CD8-positive, alpha-beta memory T cell (primary cell): ENCODE data around the gene IGHMBP2. TPM values are rescaled to one million over a fixed set of nuclear protein-coding genes. Genes with fewer than 3 reads are reported as not detected.

Experiments
- CTCF ChIA-PET: fragments of 350-600 bp; sonication (Branson Sonifier 250); formaldehyde crosslinking; loops from one replicate; lab custom pipeline; 2021; ENCODE audit warnings: antibody characterized with exemption; lab: Charles Lee
- POLR2A ChIA-PET: fragments of 350-600 bp; sonication (Branson Sonifier 250); formaldehyde crosslinking; loops from one replicate; lab custom pipeline; 2021; ENCODE audit warnings: antibody characterized with exemption; lab: Charles Lee
- DNase-seq, 5 donors: peaks; one replicate each; pipeline versions ENCODE4 v3.0.0 to v3.0.0-alpha.2; 2020 to 2022; ENCODE audit warnings: mixed read lengths in 1 of 5
- H3K27ac ChIP-seq: one replicate; pipeline ENCODE4 v1.7.0; 2013; ENCODE audit warnings: low read depth, mild to moderate bottlenecking, low read length, moderate library complexity
- H3K27me3 ChIP-seq: 2 replicates; pipeline ENCODE4 v1.7.0; 2013; ENCODE audit warnings: low read length, mild to moderate bottlenecking; ENCODE audit not compliant: insufficient read depth, poor library complexity, severe bottlenecking
- H3K36me3 ChIP-seq: 2 replicates; pipeline ENCODE4 v1.7.0; 2013; ENCODE audit warnings: mild to moderate bottlenecking, low read length, moderate library complexity; ENCODE audit not compliant: insufficient read depth
- H3K4me1 ChIP-seq: 2 replicates; pipeline ENCODE4 v1.7.0; 2013; ENCODE audit warnings: mild to moderate bottlenecking, low read length, moderate library complexity; ENCODE audit not compliant: insufficient read depth
- H3K4me3 ChIP-seq: 2 replicates; pipeline ENCODE4 v1.7.0; 2013; ENCODE audit warnings: mild to moderate bottlenecking, low read length
- H3K9me3 ChIP-seq: 2 replicates; pipeline ENCODE4 v1.7.0; 2013; ENCODE audit warnings: mild to moderate bottlenecking, low read length
- H3K27ac Mint-ChIP-seq, 8 donors: one replicate each; pipeline ENCODE4 v1.8.0; 2020 to 2021; ENCODE audit warnings: mixed read lengths in 8 of 8, mild to moderate bottlenecking in 6 of 8, inconsistent platforms in 3 of 8, moderate library complexity in 3 of 8
- H3K27me3 Mint-ChIP-seq, 2 donors: one replicate each; pipeline ENCODE4 v1.8.0; 2020 to 2021; ENCODE audit warnings: mixed read lengths in 2 of 2, mild to moderate bottlenecking in 1 of 2, moderate library complexity in 1 of 2
- H3K36me3 Mint-ChIP-seq, 3 donors: one replicate each; pipeline ENCODE4 v1.8.0; 2020 to 2021; ENCODE audit warnings: mixed read lengths in 3 of 3, inconsistent platforms in 1 of 3, mild to moderate bottlenecking in 1 of 3
- H3K4me1 Mint-ChIP-seq, 3 donors: one replicate each; pipeline ENCODE4 v1.8.0; 2020 to 2021; ENCODE audit warnings: mixed read lengths in 3 of 3, inconsistent platforms in 1 of 3, mild to moderate bottlenecking in 1 of 3
- H3K4me3 Mint-ChIP-seq, 7 donors: one replicate each; pipeline ENCODE4 v1.8.0; 2020 to 2021; ENCODE audit warnings: mixed read lengths in 7 of 7, mild to moderate bottlenecking in 6 of 7, moderate library complexity in 4 of 7, inconsistent platforms in 2 of 7
- H3K9me3 Mint-ChIP-seq, 5 donors: one replicate each; pipeline ENCODE4 v1.8.0; 2020 to 2022; ENCODE audit warnings: mixed read lengths in 5 of 5, mild to moderate bottlenecking in 3 of 5, moderate library complexity in 2 of 5, inconsistent platforms in 1 of 5
- polyA plus RNA-seq: library from polyadenylated mRNA; unstranded; fragments of 300-500 nt; fragmentation: Illumina TruSeq; gene quantifications from one replicate; pipeline ENCODE4 v1.2.3, GENCODE V29; 2021
- total RNA-seq, 2 experiments: library from RNA; stranded (reverse); gene quantifications; one replicate each; pipeline ENCODE4 v1.2.3, GENCODE V29; 2021

Gene IGHMBP2
- total and polyA plus RNA-seq, 3 experiments from 2014 or later = 9.9 to 27.8 (median 25.7) TPM

GRCh38 chr11:68908273-68908672 lies 4.6 kb downstream of the IGHMBP2 start:
- Histone ChIP-seq H3K27ac (no peak overlapping the region), H3K4me3 (no peak overlapping the region), H3K4me1 (peaks cover 16% of the 10 kb centered on the region), H3K27me3 (no peaks in the 10 kb centered on the region), H3K36me3 (peaks cover 19% of the 10 kb centered on the region), H3K9me3 (no peaks in the 10 kb centered on the region)
- H3K9me3 Mint-ChIP-seq = peaks cover 0 to 2% (median 0%) of the 10 kb centered on the region in 5 donors
- CTCF ChIA-PET = no interaction called here
- H3K27me3 Mint-ChIP-seq = peaks cover 0 to 3% of the 10 kb centered on the region in 2 donors
- no peak overlapping the region for H3K27ac Mint-ChIP-seq
- POLR2A ChIA-PET = no interaction called here
- H3K4me1 Mint-ChIP-seq = peaks cover 25 to 33% (median 30%) of the 10 kb centered on the region in 3 donors
- H3K4me3 Mint-ChIP-seq = peak overlapping the region in 1 of 7 donors; percentile 62
- no peak for DNase-seq
- H3K36me3 Mint-ChIP-seq = peaks cover 0 to 62% (median 13%) of the 10 kb centered on the region in 3 donors

GRCh38 chr11:68910965-68911364 lies 7.3 kb downstream of the IGHMBP2 start:
- no peaks in the 10 kb centered on the region for H3K9me3 ChIP-seq
- Mint-ChIP-seq H3K9me3 (no peaks in the 10 kb centered on the region), H3K4me1 (peaks cover 5 to 7% (median 6%) of the 10 kb centered on the region in 3 donors), H3K27ac (no peak overlapping the region), H3K36me3 (peaks cover 6 to 69% (median 15%) of the 10 kb centered on the region in 3 donors), H3K27me3 (peaks cover 0 to 3% of the 10 kb centered on the region in 2 donors), H3K4me3 (no peak overlapping the region)
- peaks cover 25% of the 10 kb centered on the region for H3K36me3 ChIP-seq
- H3K27ac ChIP-seq = no peak overlapping the region
- ChIA-PET CTCF (no interaction called here), POLR2A (no interaction called here)
- peaks cover 1% of the 10 kb centered on the region for H3K4me1 ChIP-seq
- H3K27me3 ChIP-seq = no peaks in the 10 kb centered on the region
- no peak for DNase-seq
- H3K4me3 ChIP-seq = no peak overlapping the region

GRCh38 chr11:68911731-68912130 lies 8.0 kb downstream of the IGHMBP2 start:
- no peak overlapping the region for H3K27ac ChIP-seq
- Mint-ChIP-seq H3K4me1 (peaks cover 1 to 5% (median 4%) of the 10 kb centered on the region in 3 donors), H3K27ac (peak overlapping the region in 1 of 8 donors; percentile 46), H3K27me3 (peaks cover 0 to 3% of the 10 kb centered on the region in 2 donors), H3K9me3 (no peaks in the 10 kb centered on the region), H3K4me3 (no peak overlapping the region), H3K36me3 (peaks cover 6 to 74% (median 20%) of the 10 kb centered on the region in 3 donors)
- H3K9me3 ChIP-seq = no peaks in the 10 kb centered on the region
- CTCF ChIA-PET = no interaction called here
- POLR2A ChIA-PET = no interaction called here
- no peaks in the 10 kb centered on the region for H3K4me1 ChIP-seq
- H3K4me3 ChIP-seq = no peak overlapping the region
- no peaks in the 10 kb centered on the region for H3K27me3 ChIP-seq
- no peak for DNase-seq
- H3K36me3 ChIP-seq = peaks cover 25% of the 10 kb centered on the region

- H3K36me3 Mint-ChIP-seq = peaks cover 6 to 76% (median 21%) of the 10 kb centered on the region in 3 donors
- Histone ChIP-seq H3K4me1 (no peaks in the 10 kb centered on the region), H3K4me3 (no peak overlapping the region), H3K36me3 (peaks cover 26% of the 10 kb centered on the region), H3K9me3 (no peaks in the 10 kb centered on the region), H3K27me3 (no peaks in the 10 kb centered on the region), H3K27ac (no peak overlapping the region)
- peaks cover 0 to 2% of the 10 kb centered on the region in 2 donors for H3K27me3 Mint-ChIP-seq
- no peak for DNase-seq
- peaks cover 1 to 4% (median 3%) of the 10 kb centered on the region in 3 donors for H3K4me1 Mint-ChIP-seq
- ChIA-PET POLR2A (no interaction called here), CTCF (no interaction called here)
- no peak overlapping the region for H3K4me3 Mint-ChIP-seq
- no peaks in the 10 kb centered on the region for H3K9me3 Mint-ChIP-seq
- H3K27ac Mint-ChIP-seq = peak overlapping the region in 1 of 8 donors; percentile 8
Measured at GRCh38 chr11:68912254-68912653, 8.6 kb downstream of the IGHMBP2 start.

DNA sequence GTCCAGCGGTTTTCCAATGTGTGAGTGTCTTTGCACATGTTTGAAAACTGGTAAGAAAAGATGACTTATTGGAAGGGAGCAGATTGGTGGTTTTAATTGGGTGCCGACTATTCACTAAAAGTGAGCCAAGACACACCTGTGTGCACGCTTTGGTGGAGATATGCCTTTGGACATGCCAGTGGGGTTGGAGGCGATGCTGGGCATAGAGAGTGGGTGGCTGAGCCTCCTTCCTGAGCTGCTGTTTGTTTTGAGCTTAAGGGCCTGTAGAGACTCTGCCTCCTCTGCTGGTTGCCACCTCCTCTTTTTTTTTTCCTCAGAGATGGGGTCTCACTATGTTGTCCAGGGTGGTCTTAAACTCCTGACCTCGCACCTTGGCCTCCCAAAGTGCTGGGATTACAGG lies 9.5 kb downstream of the IGHMBP2 start:
- ChIA-PET POLR2A (no interaction called here), CTCF (interaction anchor here (0.6 kb wide), 1 partner anchor 112 kb away, joined by 5 read pairs; no protein-coding TSS in a partner anchor)

GRCh38 chr11:68914761-68915160 lies 11.1 kb downstream of the IGHMBP2 start:
- Histone ChIP-seq H3K4me1 (no peaks in the 10 kb centered on the region), H3K27ac (no peak overlapping the region), H3K27me3 (no peaks in the 10 kb centered on the region), H3K36me3 (peaks cover 36% of the 10 kb centered on the region), H3K4me3 (no peak overlapping the region), H3K9me3 (no peaks in the 10 kb centered on the region)
- Mint-ChIP-seq H3K4me3 (no peak overlapping the region), H3K27me3 (no peaks in the 10 kb centered on the region), H3K36me3 (peaks cover 6 to 83% (median 25%) of the 10 kb centered on the region in 3 donors), H3K27ac (no peak overlapping the region), H3K4me1 (peaks cover 0 to 5% (median 0%) of the 10 kb centered on the region in 3 donors), H3K9me3 (no peaks in the 10 kb centered on the region)
- CTCF ChIA-PET = no interaction called here
- POLR2A ChIA-PET = no interaction called here
- DNase-seq = no peak

More for the DNA sequence above, 9.5 kb downstream of the IGHMBP2 start:
- Mint-ChIP-seq H3K4me3 (no peak overlapping the region), H3K27me3 (no peaks in the 10 kb centered on the region), H3K36me3 (peaks cover 6 to 78% (median 25%) of the 10 kb centered on the region in 3 donors), H3K27ac (no peak overlapping the region), H3K9me3 (no peaks in the 10 kb centered on the region), H3K4me1 (no peaks in the 10 kb centered on the region)
- DNase-seq = no peak
- H3K9me3 ChIP-seq = no peaks in the 10 kb centered on the region
- H3K36me3 ChIP-seq = peaks cover 32% of the 10 kb centered on the region
- H3K27me3 ChIP-seq = no peaks in the 10 kb centered on the region
- H3K27ac ChIP-seq = no peak overlapping the region
- H3K4me1 ChIP-seq = no peaks in the 10 kb centered on the region
- H3K4me3 ChIP-seq = no peak overlapping the region

DNA sequence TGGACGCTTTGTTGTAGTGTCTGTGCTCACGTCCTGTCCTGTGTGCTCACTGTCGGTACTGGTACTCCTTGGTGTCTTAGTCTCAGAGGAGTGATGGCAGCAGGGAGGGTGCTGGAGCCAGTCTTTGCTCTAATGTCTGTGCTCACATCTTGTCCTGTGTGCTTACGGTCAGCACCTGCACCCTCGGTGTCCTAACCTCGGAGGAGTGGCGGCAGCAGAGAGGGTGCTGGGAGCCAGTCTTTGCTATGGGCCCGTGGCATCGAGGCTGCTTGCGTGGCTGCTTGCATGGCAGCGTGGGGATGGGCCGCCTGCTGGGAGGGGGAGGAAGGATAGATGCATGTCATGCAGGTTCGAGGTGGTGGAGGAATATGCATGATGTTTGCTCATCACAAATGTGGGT lies 12.7 kb downstream of the IGHMBP2 start:
- Histone ChIP-seq H3K27ac (no peak overlapping the region), H3K4me1 (no peaks in the 10 kb centered on the region), H3K9me3 (no peaks in the 10 kb centered on the region), H3K4me3 (no peak overlapping the region), H3K27me3 (no peaks in the 10 kb centered on the region), H3K36me3 (peaks cover 29% of the 10 kb centered on the region)
- H3K27me3 Mint-ChIP-seq = no peaks in the 10 kb centered on the region
- ChIA-PET CTCF (no interaction called here), POLR2A (no interaction called here)
- DNase-seq = no peak
- H3K36me3 Mint-ChIP-seq = peaks cover 6 to 82% (median 22%) of the 10 kb centered on the region in 3 donors
- H3K9me3 Mint-ChIP-seq = no peaks in the 10 kb centered on the region
- peaks cover 0 to 5% (median 0%) of the 10 kb centered on the region in 3 donors for H3K4me1 Mint-ChIP-seq
- no peak overlapping the region for H3K4me3 Mint-ChIP-seq
- no peak overlapping the region for H3K27ac Mint-ChIP-seq

DNA sequence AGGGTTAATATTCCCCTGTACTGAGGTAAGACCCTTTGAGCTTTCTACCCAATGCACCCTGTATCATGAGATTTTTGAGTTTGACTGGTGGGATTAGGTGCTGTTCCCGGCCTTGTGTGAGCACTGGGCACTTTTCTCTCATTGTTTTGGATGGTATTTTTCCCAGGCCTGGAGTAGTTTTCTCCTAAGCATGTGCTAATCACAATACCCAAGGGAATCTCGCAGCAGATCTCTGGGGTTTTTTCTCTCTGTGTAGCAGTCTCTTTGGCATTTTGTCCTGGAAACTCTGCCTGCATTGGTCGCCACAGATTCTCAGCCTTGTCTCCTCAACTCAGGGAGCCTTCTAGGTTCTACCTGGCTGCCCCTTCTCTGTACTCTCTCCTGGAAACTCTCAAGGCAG lies 19.9 kb downstream of the IGHMBP2 start:
- no peak for DNase-seq
- H3K4me1 Mint-ChIP-seq = peaks cover 0 to 5% (median 0%) of the 10 kb centered on the region in 3 donors
- H3K27me3 ChIP-seq = no peaks in the 10 kb centered on the region
- H3K27me3 Mint-ChIP-seq = no peaks in the 10 kb centered on the region
- peaks cover 43 to 93% (median 50%) of the 10 kb centered on the region in 3 donors for H3K36me3 Mint-ChIP-seq
- H3K9me3 ChIP-seq = peaks cover 16% of the 10 kb centered on the region
- peak overlapping the region in 1 of 8 donors; percentile 20 for H3K27ac Mint-ChIP-seq
- ChIA-PET CTCF (no interaction called here), POLR2A (no interaction called here)
- no peak overlapping the region for H3K4me3 Mint-ChIP-seq
- H3K9me3 Mint-ChIP-seq = peaks cover 7 to 27% (median 18%) of the 10 kb centered on the region in 5 donors
- H3K36me3 ChIP-seq = peaks cover 60% of the 10 kb centered on the region
- no peak overlapping the region for H3K4me3 ChIP-seq
- H3K4me1 ChIP-seq = no peaks in the 10 kb centered on the region
- no peak overlapping the region for H3K27ac ChIP-seq
